Small intestine (tissue), 7 donors: ENCODE results near the gene CCL3. TPM values are rescaled to one million over a fixed set of nuclear protein-coding genes. Genes with fewer than 3 reads are reported as not detected.
"Not testable (repeated sequence)": the region's sequence is repeated elsewhere in the genome, so short reads cannot be mapped to it uniquely, and the experiment has no call there.

ENCODE experiments used
- DNase-seq, 2 donors: peaks; one replicate each; pipeline versions ENCODE4 v3.0.0 to v3.0.0-alpha.2; 2013
- FAIRE-seq: peaks from 2 replicates; lab custom pipeline; 2012; peaks lifted over from hg19 to GRCh38; lab: Jason Lieb, UNC
- H3K27ac ChIP-seq, 3 donors: one replicate each; pipeline ENCODE4 v1.5.1; 2013; ENCODE audit warnings: low read length in 2 of 3, mild to moderate bottlenecking in 2 of 3, control low read depth in 1 of 3, inconsistent platforms in 1 of 3, low read depth in 1 of 3, moderate library complexity in 1 of 3
- H3K27me3 ChIP-seq, 3 donors: one replicate each; pipeline ENCODE4 v1.6.1; 2013; ENCODE audit warnings: low read length in 3 of 3, inconsistent platforms in 1 of 3; ENCODE audit not compliant: control insufficient read depth in 3 of 3, insufficient read depth in 3 of 3
- H3K36me3 ChIP-seq, 3 donors: one replicate each; pipeline ENCODE4 v1.6.1; 2013; ENCODE audit warnings: low read length in 3 of 3, inconsistent platforms in 1 of 3, low read depth in 1 of 3, mild to moderate bottlenecking in 1 of 3, moderate library complexity in 1 of 3; ENCODE audit not compliant: control insufficient read depth in 3 of 3, insufficient read depth in 2 of 3
- H3K4me1 ChIP-seq, 3 donors: one replicate each; pipeline ENCODE4 v1.6.1; 2013; ENCODE audit warnings: low read length in 2 of 3, inconsistent platforms in 1 of 3, low read depth in 1 of 3, mild to moderate bottlenecking in 1 of 3, moderate library complexity in 1 of 3; ENCODE audit not compliant: control insufficient read depth in 3 of 3, insufficient read depth in 2 of 3
- H3K4me3 ChIP-seq, 3 donors: one replicate each; pipeline ENCODE4 v1.5.1; 2013; ENCODE audit warnings: low read length in 3 of 3, control low read depth in 1 of 3, inconsistent platforms in 1 of 3, low read depth in 1 of 3, mild to moderate bottlenecking in 1 of 3, moderate library complexity in 1 of 3
- H3K9me3 ChIP-seq, 2 donors: one replicate each; pipeline ENCODE4 v1.6.1; 2013; ENCODE audit warnings: low read depth in 1 of 2, low read length in 1 of 2; ENCODE audit not compliant: control insufficient read depth in 2 of 2, insufficient read depth in 1 of 2
- WGBS, 3 donors: extraction: QIAGEN DNeasy Blood & Tissue Kit; methylation state at CpG; one replicate each; pipeline ENCODE4 v1.1.7; 2013; 5-methylcytosine and 5-hydroxymethylcytosine counted together
- polyA plus RNA-seq, 4 donors: library from polyadenylated mRNA; stranded (reverse) in 3 of 4; unstranded in 1 of 4; fragments of 200-250 nt in 3 of 4; fragments of 120-200 nt in 1 of 4; gene quantifications; one replicate each; pipeline versions ENCODE4 v1.2.1 to v1.2.3, GENCODE V29; 2013
- donor health status: healthy with polysubstance abuse.
- donor health status: control.
- donor health status: control.
- donor health status: Bipolar disorder and iron deficiency.
- donor health status: healthy.

CCL3 gene
- polyA plus RNA-seq, 4 donors, result 1.8 to 4.9 (median 3.3) TPM

DNA sequence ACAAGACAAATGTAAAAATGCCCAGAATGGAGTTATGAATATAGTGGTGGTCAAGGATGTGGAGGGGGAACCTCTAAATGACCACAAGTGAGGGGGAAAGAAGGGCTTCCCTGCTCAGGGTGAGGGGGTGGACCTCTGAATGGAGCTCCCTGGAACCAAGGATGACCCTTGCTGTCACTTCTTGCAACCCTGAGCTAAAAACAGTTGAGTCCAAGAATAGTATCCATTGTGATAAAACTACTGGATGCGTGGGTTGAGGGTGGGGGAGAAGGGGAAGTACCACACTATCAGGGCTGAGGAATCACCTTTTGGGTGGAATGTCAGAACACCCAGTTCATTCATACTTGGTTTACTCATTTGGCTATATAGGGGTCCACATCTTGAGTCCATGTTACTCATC lies 9.1 kb upstream of the CCL3 start:
- not testable (repeated sequence) for FAIRE-seq, H3K4me1 ChIP-seq, H3K27ac ChIP-seq, H3K27me3 ChIP-seq, H3K36me3 ChIP-seq, H3K9me3 ChIP-seq, H3K4me3 ChIP-seq, DNase-seq
- 91 to 100% (median 94%) methylated on average over 1 of the region's 1 CpG for WGBS, 3 donors

DNA sequence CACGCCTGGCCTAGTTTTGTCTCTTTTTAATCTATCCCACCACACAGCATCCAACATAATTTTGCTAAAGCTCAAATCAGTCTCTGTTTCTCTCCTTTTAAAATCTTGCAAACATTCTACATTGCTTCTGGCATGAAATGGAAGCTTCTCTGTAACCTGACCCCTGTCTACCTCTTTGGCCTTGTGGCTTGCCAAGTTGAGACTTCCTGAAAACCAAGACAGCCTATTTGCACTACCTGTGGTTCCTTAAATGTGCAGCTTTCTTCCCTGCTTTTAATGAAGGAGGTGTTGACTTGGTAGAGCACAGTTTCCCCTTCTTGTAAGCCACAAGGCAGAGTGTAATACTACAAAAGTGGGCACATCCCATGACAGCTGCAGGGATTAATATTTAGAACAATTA lies 6.0 kb upstream of the CCL3 start:
- H3K4me3 ChIP-seq, result no peak overlapping the region
- FAIRE-seq (no peak), DNase-seq (no peak)
- H3K36me3 ChIP-seq, result no peaks in the 10 kb centered on the region
- H3K4me1 ChIP-seq, result no peaks in the 10 kb centered on the region
- no peaks in the 10 kb centered on the region for H3K27me3 ChIP-seq
- WGBS, 3 donors, result 89 to 100% (median 100%) methylated on average over 1 of the region's 1 CpG
- H3K9me3 ChIP-seq, result no peaks in the 10 kb centered on the region
- no peak overlapping the region for H3K27ac ChIP-seq

DNA sequence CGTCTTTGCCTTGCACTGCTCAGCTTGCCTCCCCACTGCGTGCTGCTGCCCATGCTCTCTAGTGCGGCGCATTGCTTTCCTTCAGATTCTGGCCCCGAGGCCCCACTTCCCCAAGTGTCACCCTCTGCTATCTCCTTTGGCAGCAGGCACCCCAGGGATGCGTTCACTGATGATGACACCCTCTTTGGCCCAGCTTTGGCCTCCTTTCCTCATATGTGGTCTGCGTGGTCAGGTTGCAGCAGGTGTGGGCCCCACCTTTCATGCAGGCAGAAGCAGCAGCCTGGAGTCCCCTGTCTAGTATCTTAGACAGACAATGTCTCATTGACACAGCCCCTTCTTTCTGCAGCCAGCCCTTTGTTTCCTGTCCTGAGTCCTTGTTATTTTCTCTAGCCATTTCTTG lies 4.8 kb upstream of the CCL3 start:
- DNase-seq, result no peak
- Histone ChIP-seq H3K27me3 (no peaks in the 10 kb centered on the region), H3K4me1 (no peaks in the 10 kb centered on the region), H3K4me3 (no peak overlapping the region), H3K36me3 (no peaks in the 10 kb centered on the region), H3K27ac (no peak overlapping the region), H3K9me3 (no peaks in the 10 kb centered on the region)
- FAIRE-seq, result no peak
- WGBS, 3 donors, result 87 to 96% (median 90%) methylated on average over 7 of the region's 7 CpGs

DNA sequence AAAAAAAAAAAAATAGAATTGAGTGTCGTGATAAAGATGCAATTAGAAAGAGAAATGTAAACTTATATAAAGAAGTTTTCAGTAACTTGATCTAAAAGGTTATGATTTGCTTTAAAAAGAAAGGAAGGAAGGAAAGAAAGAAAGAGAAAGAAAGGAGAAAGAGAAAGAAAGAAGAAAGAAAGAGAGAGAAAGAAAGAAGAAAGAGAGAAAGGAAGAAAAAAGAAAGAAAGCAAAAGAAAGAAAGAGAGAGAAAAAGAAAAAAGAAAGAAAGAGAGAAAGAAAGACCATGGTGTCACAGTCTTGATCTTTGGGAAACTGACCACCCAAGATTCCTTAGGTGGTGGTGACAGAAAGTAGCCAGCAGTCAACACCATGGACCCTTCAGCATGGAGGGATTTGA lies 4.3 kb upstream of the CCL3 start:
- 73 to 81% (median 78%) methylated on average over 1 of the region's 1 CpG for WGBS, 3 donors
- FAIRE-seq, result no peak
- H3K4me3 ChIP-seq, result no peak overlapping the region

DNA sequence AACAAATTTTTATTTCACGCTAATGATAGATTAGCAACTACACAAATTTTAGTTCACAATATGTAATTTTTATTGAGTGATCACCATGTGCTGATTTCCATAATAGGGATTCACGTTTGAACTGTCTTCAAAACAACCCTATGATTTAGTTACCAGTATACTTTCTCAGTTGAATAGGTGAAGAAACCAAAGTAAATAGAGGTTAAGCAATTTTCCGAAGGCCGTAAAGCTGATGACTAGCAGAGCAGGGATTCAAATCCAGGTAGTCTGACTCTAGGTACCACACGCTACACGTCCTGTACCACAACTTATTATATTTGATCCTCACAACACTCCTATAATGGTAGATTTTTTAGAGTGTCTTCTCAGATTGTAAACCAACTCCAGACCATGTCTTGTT lies 2.8 kb upstream of the CCL3 start:
- DNase-seq, H3K4me3 ChIP-seq, H3K4me1 ChIP-seq, FAIRE-seq, H3K9me3 ChIP-seq, H3K27ac ChIP-seq, H3K36me3 ChIP-seq, H3K27me3 ChIP-seq: not testable (repeated sequence)
- whole genome bisulfite sequencing, 3 donors, result 75 to 77% (median 76%) methylated on average over 6 of the region's 6 CpGs

More for the DNA sequence above, 4.3 kb upstream of the CCL3 start:
- Histone ChIP-seq H3K36me3 (no peaks in the 10 kb centered on the region), H3K27ac (no peak overlapping the region), H3K27me3 (no peaks in the 10 kb centered on the region), H3K9me3 (no peaks in the 10 kb centered on the region), H3K4me1 (no peaks in the 10 kb centered on the region)
- no peak for DNase-seq

DNA sequence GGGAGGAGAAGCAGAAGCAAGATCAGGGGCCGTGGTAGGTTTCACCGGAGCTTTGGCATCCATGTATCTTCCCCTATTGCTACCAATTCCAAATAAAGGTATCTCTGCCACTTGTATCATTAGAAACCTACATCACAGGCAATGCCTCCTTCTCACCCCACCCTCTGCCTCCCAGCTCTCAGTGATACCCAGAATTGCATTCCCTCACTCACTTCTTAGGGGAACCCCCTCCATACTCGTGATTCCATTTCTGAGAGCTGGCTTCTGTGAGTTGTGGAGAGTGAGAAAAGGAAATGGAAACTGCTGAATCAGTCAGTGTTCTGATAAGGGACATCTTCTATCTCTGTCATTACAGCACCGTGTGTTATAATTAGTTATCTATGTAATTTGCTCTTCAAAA lies 2.3 kb upstream of the CCL3 start:
- no peaks in the 10 kb centered on the region for H3K36me3 ChIP-seq
- H3K27ac ChIP-seq, result no peak overlapping the region
- no peaks in the 10 kb centered on the region for H3K9me3 ChIP-seq
- DNase-seq (no peak), FAIRE-seq (no peak)
- no peaks in the 10 kb centered on the region for H3K4me1 ChIP-seq
- 59 to 61% (median 61%) methylated on average over 4 of the region's 4 CpGs for WGBS, 3 donors
- no peak overlapping the region for H3K4me3 ChIP-seq
- no peaks in the 10 kb centered on the region for H3K27me3 ChIP-seq

DNA sequence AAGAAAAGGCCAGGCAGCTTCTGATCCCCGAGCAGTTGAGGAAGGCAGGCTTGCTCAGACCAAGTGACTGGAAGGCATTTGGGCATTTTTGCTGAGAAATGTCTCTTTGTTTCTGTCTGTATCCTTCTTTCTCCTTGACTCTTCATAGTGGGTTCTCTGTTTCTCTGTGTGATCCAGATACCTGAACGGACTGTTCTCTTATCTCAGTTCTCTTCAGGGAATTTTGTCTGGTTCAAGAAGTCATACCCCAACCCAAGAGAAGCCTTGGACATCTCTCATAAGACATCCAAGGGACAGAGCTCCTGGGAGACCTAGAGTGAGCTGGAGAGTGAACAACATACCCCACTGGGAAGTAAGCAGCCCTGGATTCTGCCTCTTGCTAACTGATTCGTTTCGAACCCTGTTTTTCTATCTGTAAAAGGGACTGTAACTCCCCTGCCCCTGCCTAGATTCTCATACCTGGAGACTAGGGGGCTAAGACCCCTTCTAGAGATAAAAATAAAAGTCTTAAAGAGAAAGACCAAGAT lies 541 bp downstream of the CCL3 start:
- H3K4me3 ChIP-seq, result no peak overlapping the region

DNA sequence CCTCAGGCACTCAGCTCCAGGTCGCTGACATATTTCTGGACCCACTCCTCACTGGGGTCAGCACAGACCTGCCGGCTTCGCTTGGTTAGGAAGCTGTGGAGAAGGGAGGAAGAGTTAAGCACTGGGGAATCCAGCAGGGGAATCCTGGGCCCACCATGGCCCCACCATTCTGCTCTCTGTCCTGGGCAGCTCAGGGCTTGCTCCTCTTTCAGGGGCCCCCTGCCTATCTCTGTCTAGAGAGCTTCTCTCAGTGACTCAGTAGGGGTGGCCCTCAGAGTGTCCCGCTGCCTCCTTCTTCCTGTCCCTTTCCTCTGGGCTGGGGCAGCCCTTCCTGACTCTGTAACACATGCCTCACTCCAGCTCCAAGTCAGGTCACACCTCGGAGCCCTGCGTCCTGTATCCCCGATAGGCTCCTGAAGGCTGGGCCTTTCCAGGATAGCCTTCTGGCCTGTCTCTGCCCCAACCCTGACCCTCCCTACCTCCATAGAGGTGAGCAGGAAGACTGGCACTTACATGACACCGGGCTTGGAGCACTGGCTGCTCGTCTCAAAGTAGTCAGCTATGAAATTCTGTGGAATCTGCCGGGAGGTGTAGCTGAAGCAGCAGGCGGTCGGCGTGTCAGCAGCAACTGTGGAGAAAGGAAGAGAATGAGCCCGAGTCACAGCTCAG lies 1.1 kb downstream of the CCL3 start:
- H3K4me1 ChIP-seq, result no peaks in the 10 kb centered on the region
- FAIRE-seq (no peak), DNase-seq (no peak)
- H3K27me3 ChIP-seq, result no peaks in the 10 kb centered on the region
- no peaks in the 10 kb centered on the region for H3K36me3 ChIP-seq
- peak overlapping the region in 1 of 3 donors; percentile 5 for H3K27ac ChIP-seq
- no peaks in the 10 kb centered on the region for H3K9me3 ChIP-seq
- H3K4me3 ChIP-seq, result no peak overlapping the region
- 84 to 96% (median 87%) methylated on average over 14 of the region's 14 CpGs for WGBS, 3 donors

More for the DNA sequence above, 541 bp downstream of the CCL3 start:
- Histone ChIP-seq H3K36me3 (no peaks in the 10 kb centered on the region), H3K27me3 (no peaks in the 10 kb centered on the region), H3K4me1 (no peaks in the 10 kb centered on the region), H3K27ac (peak overlapping the region in 1 of 3 donors; percentile 8), H3K9me3 (no peaks in the 10 kb centered on the region)
- DNase-seq (no peak), FAIRE-seq (no peak)
- 70 to 94% (median 80%) methylated on average over 4 of the region's 4 CpGs for WGBS, 3 donors
